Left colon (tissue), 2 donors: ENCODE measurements around the gene FAM81A. TPM values are rescaled to one million over a fixed set of nuclear protein-coding genes. Genes with fewer than 3 reads are reported as not detected.
"Not testable (repeated sequence)": the region's sequence is repeated elsewhere in the genome, so short reads cannot be mapped to it uniquely, and the experiment has no call there.

ENCODE experiments used
- ATAC-seq: fragments of 200-7000 bp; cut with Tn5 transposase; one replicate; pipeline ENCODE4 v1.9.1; 2020; ENCODE audit warnings: mild to moderate bottlenecking, moderate library complexity
- DNase-seq, 2 donors: peaks; one replicate each; pipeline ENCODE4 v3.0.0-alpha.2; 2020
- intact Hi-C, 2 donors: fragments of 100-400 bp; cut with DNase I in 1 of 2; cut with micrococcal nuclease in 1 of 2; formaldehyde crosslinking; loops; one replicate each; pipeline versions ENCODE4 v1.11.2 to v1.14.0; 2022; cut with DNase I, micrococcal nuclease
- long read RNA-seq: library from polyadenylated mRNA; unstranded; transcript quantifications from one replicate; pipeline ENCODE4 v2.0.0, GENCODE V29; 2021
- total RNA-seq, 2 donors: library from RNA; stranded (reverse); fragmentation: NEBNext Ultra II Directional; extraction: Animal tissue kit (Norgen Biotek cat#: 25700); gene quantifications; one replicate each; pipeline ENCODE4 v1.2.1, GENCODE V29; 2021
- donor health status: DM: no; HTN: no; CAD: no.
- donor health status: DM: yes; HTN: yes; CAD: no.

Gene FAM81A
- 1 to 10 TPM; 9.0 to 9.2 TPM for total RNA-seq
- long read RNA-seq, partial matches to known transcripts, result 0 of 8 reads
- long read RNA-seq, other reads (novel, unspliced or antisense), result 4 of 8 reads

DNA sequence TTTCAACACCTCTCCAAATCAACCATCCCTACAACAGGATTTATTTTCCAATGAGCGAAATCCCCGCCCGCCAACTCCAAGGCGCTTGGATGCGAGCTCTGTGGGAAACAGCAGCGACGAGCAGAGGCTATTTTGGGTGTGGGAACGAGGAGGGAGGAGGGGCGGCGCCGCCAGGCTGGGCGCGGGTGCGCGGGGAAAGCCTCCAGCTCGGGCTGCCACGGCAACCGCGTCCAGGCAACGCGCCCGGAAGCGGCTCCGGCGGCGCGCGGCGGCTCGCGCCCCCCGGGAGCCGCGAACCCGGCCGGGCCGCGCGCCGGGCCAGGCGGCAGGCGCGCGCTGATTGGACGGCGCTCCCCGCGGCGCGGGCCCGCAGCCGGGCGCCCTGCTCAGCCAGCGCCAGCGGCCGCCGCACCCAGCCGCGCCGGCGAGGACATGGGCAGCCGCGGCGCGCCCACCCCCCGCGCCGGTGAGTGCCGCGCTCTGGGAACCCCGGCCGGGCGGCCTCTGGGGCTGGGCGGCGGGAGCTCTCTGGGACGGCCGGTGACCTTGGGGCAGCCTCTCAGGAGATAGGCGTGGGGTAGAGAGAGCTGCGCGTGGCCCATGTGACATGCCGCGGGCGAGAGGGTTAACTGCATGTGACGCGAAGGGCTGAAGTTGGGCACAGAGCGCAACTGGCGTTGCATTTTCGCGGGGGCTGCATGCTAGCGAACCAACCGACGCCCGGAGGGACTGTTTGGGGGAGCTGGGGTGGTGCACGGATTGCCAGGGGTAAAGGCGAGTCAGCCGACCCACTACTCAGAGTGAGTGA, at the start of gene FAM81A:
FAM81A (plus strand) TSS at position 370 of the 808 bp plus-strand sequence. CDS start 20,441 bp downstream, outside the sequence.
- peak; percentile 84 for ATAC-seq
- intact Hi-C loops, result loop anchor here in 1 of 2 donors (10.0 kb wide), 1 partner anchor 57 kb away; no protein-coding TSS in a partner anchor
- DNase-seq, result peak; percentile 80 to 84

DNA sequence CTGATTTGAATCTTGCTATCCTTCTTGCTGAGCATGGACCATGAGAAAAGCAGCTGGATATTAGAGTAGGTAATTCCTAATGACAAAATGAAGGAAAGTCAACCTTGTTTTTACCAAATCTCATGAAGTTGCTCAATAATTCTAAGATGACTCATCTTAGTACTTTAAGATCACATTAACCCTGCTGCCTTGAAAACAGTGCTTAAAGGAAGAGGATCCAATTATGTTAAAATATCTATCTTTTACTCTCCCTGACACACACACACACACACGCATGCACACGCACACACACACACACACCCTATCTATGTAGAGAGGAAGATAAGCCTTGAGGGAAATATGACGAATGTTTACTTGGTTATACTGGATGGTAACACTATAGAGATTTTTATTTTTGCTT, 49.3 kb upstream of the FAM81A start:
- intact Hi-C loops, result no loop called here
- ATAC-seq (no peak), DNase-seq (no peak)

DNA sequence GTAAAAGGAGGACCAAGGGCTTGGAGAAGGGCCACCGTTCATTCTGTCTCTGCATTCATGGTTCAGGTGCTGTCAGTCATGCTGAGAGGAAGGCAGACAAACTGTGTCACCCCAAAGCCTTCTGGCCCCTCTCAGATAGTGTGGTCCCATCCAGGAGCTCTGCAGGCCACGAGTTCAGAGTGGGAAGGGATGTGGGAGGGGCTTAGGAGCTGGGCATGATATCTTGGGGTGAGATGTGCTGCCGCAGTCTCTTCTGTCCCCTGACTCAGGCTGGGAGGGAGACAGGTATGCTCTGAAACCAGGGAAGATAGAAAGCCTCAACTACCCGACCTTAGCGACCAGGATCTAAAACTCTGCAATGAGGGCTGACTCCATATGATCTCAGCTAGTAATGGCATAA, 45.7 kb upstream of the FAM81A start:
- ATAC-seq (no peak), DNase-seq (no peak)
- intact Hi-C loops, result no loop called here

DNA sequence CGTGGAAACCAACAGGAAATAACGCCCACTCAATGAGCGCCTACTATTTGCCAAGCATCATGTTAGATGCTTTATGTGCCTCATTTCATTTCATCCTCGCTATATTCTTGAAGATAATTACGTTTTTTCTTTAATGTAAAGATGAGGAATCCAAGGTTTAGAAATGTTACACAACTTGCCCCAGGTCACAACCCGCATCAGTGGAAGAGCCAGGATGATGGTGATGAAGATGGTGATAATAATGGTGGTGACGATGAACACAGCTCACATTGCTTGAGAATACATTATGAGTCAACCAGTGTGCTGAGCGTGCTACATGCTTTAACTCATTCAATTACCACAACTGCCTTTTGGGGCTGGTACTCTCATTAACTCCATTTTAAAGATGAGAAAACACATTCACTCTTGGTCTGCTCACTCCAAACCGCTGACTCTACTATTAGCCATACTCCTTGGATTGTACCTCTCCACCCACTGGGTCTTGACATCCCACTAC, 43.8 kb upstream of the FAM81A start:
- DNase-seq (no peak), ATAC-seq (no peak)
- intact Hi-C loops, result no loop called here

DNA sequence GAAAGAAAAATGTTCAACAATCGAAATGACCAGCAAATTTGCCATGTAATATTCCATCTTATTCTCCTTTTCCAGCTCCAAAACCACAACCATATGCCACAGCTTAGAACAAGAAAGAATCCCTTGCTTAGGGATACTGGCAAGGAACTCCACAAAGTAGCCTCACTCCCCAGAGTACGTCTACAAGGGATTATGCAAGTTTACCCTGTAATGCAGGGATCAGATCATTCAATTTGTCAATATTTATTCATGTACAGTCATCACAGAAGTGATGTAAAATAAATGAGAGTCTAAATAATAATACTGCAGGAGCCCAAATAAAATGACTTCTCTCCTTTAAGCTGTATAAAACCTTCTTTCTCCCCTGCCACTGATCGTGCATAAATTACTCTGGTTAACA, 41.8 kb upstream of the FAM81A start:
- ATAC-seq, result no peak
- no peak for DNase-seq
- intact Hi-C loops, result no loop called here

DNA sequence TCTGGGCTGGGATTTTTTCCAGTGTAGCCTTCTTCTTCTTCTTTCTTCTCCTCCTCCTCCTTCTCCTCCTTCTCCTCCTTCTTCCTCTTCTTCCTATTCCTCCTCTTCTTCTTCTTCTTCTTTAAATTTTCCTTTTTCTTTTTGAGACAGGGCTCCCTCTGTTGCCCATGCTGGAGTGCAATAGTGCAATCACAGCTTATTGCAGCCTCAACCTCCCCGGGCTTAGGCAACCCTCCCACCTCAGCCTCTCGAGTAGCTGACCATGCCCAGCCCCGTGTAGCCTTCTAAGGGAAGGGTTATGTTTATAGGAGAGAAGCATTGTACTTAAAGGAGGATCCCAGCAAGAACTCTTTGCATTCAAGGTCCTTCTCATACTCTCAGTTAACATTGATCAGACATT, 41.3 kb upstream of the FAM81A start:
- intact Hi-C loops, result no loop called here
- DNase-seq (no peak), ATAC-seq (no peak)

DNA sequence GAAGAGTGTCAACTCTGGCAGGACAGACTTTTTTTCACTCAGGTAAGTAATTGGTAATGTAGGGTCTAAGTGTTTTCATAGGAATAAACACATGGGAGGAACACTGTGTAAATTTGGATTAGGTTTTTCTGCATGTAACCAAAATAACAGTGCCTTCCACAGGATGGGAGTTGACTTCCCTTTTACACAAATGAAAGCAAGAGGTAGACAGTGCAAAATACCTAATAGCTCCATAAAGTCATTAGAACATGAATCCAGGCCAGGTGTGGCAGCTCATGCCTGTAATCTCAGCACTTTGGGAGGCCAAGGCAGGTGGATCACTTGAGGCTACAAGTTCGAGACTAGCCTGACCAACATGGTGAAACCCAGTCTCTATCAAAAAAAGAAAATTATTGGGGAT, 39.8 kb upstream of the FAM81A start:
- intact Hi-C loops, result no loop called here
- DNase-seq (no peak), ATAC-seq (no peak)

DNA sequence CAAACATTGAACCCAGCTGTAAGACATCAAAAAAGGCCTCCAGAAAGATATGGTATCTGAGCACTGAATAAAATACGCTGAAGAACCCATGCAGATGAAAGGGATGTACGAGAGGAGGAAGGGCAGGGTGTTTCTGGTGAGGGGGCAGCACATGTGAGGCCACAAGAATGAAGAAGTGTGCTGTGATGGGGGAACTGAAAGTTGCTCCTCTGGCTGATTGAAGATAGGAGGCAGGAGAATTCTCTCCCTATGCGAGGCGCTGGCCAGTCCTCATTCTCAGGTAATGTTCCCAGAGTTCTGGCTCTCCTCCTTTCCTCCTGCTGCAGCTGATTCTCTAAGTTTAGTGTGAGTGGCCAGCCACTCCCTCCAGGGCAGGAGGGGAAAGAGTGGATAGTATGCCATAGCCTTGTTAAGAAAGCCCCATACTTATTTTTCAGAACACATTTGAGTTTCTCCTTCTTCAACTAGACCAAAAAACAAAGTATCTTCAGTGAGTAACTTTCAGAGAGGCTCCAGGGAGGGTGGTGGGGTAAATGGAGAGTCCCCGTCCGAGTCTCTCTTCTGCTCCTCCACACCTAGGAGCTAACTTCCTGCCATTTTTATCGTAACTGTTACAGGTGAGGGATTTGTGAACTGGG, 38.4 kb upstream of the FAM81A start:
- peak; percentile 14 for ATAC-seq
- no peak for DNase-seq
- intact Hi-C loops, result no loop called here

DNA sequence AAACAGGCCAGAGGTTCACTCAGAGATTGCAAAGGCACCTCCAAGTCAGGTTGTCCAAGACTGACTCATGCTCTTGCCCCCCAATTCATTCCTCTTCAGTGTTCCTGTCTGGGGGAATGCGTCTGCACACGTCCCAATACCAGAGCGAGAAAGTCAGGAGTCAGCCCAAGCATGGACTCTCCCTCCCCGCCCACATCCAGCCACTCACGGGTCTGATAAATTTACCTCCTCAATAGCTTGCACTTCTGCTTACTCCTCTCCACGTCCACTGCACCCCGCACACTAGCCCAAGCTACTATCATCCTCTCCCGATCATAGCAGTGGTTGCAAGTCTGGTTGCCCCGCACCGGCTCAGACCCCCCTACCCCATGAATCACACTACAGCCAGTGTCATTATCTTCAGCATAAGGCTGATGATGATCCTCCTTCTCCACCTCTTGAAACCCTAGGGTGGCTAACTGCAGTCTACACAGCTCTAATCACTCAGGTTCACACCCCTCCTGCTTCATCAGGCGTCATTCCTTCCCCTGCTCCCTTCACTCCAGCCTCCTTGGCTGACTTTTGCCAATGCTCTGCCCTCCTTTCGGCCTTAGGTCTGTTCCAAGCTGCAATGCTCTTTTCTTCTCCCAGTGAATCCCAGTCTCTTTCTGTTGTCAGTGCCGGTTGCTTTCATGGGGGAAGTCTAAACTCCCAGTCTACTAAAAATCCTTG, 37.7 kb upstream of the FAM81A start:
- no peak for DNase-seq
- ATAC-seq, result no peak
- intact Hi-C loops, result no loop called here

DNA sequence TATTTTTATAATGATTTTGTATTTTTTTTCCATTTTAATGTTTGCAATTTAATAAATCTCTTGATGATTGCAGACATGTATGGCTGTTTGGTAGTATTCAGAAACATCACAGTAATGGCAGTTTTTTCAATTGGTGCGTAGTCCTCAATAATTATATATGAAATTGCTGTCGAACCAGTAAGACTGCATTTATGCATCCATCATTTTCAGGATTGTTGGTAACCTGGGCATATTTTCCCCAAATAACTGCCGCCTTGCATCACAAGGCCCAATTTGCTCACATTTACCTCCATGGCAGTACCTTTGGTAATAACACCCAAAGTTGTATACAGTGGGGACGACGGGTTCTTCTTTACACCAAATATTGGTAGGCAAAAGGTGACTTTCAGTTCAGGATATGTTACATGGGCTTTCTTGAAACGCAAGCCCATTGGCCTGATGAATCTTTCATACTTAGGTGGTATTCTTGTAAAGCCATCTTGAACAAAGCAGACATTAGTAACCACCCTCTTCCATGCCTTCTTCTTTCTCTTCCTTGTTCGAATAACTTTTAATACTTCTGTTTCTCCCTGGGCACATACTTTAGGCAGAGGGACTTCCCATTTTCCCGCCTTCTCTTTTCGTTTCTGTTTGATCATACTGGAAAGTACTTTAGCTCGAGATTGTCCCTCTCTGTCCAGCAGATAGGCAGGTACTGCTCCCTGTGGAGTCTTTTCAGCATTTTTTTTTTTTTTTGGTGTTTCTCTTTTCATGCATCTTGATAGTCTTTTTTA, 36.7 kb upstream of the FAM81A start:
- intact Hi-C loops, DNase-seq: not testable (repeated sequence)
- ATAC-seq, result peak; percentile 32

DNA sequence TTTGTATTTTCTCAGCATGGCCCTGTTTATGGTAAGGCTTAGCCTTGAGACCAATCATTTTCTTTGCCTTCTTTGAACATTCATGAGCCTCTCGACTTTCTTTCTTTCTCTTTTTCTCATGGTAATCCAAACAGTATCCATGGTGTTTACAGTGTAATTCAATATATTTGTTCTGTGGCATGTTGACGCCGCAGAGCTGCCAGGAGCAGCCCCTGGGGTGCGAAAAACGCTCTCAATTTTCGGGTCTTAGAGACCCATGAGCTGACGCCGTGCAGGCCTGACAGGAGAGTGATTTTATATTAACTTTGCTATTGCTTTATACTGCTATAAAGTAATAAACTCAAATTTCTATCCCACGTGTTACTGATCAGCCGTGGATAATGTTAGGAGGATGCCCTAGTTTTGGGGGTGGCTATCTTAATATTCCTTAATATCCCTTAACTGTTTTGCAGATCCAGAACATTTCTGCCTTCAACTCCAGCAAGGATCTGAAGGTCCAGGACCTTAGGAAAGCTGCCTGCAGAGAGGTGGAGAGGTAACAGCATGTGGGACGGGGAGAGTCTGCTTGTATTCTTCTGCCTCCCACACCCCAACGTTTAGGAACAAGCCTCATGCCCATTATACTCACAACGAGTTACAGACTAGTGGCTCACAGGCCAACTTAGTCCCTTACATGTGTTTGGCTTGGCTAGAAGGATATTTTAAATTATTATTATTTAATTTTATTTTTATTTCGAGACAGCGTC, 36.0 kb upstream of the FAM81A start:
- peak; percentile 75 for ATAC-seq
- intact Hi-C loops, result no loop called here
- peak in 1 of 2 donors; percentile 42 for DNase-seq

DNA sequence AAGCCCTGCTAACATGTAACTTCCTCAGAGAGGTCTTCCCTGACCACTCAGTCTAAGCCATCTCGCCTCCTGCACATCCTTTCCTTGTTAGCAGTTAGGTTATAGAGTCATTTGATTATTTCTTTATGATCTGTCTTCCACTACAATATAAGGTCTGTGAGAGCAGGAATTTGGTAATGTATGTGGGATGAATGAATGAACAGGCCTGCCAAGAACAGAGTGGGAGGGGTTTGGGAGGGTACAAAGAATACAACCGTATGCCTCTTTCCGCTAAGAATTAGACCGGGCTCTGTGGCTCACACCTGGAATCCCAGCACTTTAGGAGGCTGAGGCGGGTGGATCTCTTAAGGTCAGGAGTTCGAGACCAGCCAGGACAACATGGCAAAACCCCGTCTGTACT, 32.9 kb upstream of the FAM81A start:
- DNase-seq (no peak), ATAC-seq (peak; percentile 73)
- intact Hi-C loops, result no loop called here

DNA sequence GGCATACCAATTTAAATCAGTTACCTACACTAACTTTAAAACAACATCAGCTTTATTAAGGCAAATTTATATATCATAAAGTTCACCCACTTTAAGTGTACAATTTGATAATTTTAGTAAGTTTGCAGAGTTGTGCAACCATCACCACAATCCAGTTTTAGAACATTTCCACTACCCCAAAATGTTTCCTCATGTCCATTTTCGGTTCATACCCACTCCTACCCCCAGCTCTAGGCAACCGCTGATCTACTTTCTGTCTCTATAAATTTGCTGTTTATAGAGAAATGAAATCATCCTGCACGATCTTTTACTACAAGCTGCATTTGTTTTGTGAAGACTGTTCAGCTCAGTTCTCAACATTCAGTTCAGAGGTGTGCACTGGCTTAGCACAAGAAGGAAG, 31.5 kb upstream of the FAM81A start:
- DNase-seq (no peak), ATAC-seq (no peak)
- intact Hi-C loops, result no loop called here

DNA sequence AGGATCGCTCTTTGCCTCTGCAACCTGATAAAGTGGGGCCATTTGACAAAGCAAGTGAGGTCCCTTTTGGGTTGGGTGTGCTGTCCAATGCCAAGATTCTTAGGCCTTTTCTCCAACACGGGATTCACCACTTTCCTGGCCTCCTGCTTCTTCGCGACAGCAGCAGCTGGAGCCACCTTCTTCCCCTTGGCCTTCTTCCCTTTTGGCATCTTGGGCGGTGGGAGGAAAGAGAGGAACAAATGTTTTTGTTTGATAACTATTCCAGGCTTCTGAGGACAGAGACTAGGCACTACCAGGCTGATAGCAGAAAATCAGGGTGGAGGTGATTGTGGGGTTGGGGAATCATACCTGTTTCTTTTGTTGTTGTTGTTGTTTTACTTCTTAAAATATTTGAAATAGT, 30.0 kb upstream of the FAM81A start:
- intact Hi-C loops, result no loop called here
- ATAC-seq (no peak), DNase-seq (no peak)

DNA sequence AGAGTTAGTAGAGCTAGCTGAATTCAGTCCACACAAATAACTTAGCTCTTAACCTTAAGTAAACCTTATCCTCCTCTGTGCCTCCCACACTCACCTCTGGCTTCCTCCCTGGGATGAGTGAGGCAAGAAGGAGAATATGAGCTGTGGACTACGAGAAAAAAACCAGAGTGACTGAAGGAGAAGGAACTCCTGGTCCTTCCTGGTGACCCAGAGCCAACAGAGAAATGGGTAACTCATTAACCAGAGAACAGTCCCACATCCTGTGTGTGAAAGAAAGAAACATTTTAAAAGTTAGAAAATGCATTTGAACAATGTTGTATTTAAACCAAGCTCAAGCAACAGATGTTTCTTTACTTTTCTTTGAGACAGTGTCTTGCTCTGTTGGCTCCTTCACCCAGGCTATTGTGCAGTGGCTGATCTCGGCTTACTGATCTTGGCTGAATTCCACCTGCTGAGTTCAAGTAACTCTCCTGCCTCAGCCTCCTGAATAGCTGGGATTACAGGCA, 27.5 kb upstream of the FAM81A start:
- intact Hi-C loops, result no loop called here
- ATAC-seq (peak; percentile 87), DNase-seq (peak in 1 of 2 donors; percentile 55)

DNA sequence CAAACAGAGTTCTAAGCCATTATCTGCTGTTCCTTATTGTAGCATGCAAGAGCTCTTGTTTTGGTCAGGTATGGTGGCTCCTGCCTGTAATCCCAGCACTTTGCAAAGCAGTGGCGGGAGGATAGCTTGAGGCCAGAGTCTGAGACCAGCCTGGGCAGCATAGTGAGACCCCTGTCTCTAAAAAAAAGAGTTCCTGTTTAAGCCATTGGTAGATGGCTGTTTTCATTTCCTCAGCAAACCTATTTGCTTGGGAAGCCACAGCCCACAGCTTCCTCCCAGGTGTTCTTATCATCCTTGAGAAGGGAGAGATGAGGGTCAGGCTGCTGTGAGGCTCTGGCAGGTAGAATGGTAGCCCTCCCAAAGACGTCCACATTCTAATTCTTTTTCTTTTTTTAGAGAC, 24.4 kb upstream of the FAM81A start:
- no peak for DNase-seq
- ATAC-seq, result peak; percentile 2
- intact Hi-C loops, result no loop called here

DNA sequence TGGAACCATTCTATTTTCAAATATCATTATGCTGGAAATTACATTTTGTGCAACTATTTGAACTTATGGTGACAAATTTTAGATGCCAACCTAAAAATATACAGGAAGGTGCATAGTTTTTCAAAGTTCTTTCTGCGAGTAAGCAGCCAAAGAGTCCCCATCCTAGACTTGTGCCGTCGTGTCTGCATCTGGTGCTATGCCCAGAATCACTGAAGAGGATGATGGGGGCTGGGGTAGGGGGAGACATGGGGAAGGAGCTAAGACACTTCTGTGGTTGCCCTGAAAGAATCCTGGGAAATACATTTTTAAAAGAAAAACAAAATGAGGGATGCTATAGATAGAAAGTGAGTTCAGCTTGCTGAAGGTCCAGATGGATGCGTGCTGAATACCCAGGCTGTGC, 21.2 kb upstream of the FAM81A start:
- ATAC-seq, result no peak
- no peak for DNase-seq
- intact Hi-C loops, result no loop called here

DNA sequence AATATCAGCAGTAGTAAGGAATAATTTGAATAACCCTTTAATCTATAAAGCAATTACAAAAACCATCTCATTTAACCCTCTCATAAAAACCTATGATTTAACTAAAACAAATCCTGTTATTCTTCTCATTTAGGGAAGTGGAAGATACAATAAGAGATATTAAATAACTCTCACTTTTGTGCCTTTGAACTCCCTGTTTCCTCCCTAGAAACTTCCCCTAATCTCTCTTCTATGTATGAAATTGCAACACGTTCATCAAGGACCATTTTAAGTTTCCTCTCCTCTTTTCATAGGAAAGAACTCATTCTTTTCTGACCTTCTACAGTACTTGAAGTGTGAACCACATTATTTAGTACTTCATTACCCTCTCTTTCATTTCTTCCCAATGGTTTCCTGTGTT, 18.8 kb upstream of the FAM81A start:
- ATAC-seq (no peak), DNase-seq (no peak)
- intact Hi-C loops, result no loop called here
